ENCODE results near the gene ANO9.

GRCh38 chr11:464316-464715 is 22.5 kb upstream of the ANO9 start:
- TF ChIP-seq, protein P1, sequence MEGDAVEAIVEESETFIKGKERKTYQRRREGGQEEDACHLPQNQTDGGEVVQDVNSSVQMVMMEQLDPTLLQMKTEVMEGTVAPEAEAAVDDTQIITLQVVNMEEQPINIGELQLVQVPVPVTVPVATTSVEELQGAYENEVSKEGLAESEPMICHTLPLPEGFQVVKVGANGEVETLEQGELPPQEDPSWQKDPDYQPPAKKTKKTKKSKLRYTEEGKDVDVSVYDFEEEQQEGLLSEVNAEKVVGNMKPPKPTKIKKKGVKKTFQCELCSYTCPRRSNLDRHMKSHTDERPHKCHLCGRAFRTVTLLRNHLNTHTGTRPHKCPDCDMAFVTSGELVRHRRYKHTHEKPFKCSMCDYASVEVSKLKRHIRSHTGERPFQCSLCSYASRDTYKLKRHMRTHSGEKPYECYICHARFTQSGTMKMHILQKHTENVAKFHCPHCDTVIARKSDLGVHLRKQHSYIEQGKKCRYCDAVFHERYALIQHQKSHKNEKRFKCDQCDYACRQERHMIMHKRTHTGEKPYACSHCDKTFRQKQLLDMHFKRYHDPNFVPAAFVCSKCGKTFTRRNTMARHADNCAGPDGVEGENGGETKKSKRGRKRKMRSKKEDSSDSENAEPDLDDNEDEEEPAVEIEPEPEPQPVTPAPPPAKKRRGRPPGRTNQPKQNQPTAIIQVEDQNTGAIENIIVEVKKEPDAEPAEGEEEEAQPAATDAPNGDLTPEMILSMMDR (IDR thresholded peaks at IDR 0.05): no peak
- TF ChIP-seq POLR2A (IDR thresholded peaks at IDR 0.05) (no peak), POLR2AphosphoS5 (IDR thresholded peaks at IDR 0.05) (no peak)

All from upper lobe of left lung (tissue), 4 donors.